HepG2 (cell line): ENCODE results near the gene APBA3. TPM values are rescaled to one million over a fixed set of nuclear protein-coding genes. Genes with fewer than 3 reads are reported as not detected.

Experiments used
- IRX3 ChIP-seq: sonication (generic); formaldehyde crosslinking; IDR thresholded peaks from 2 replicates; pipeline ENCODE4 v1.8.1; 2023; ENCODE audit warnings: mild to moderate bottlenecking, low read depth, missing genetic modification reagents, borderline replicate concordance
- KLF12 ChIP-seq: sonication (generic); formaldehyde crosslinking; IDR thresholded peaks from 2 replicates; pipeline ENCODE4 v1.4.0; 2020; ENCODE audit warnings: missing genetic modification reagents, borderline replicate concordance
- PLRG1 ChIP-seq: fragments of 450-650 bp; conservative IDR thresholded peaks from 2 replicates; pipeline ENCODE4 v1.6.1; 2016
- PTBP1 ChIP-seq: fragments of 200-400 bp; formaldehyde crosslinking; IDR thresholded peaks from 2 replicates; pipeline ENCODE4 v1.6.1; 2018; ENCODE audit warnings: low read length, low read depth; ENCODE audit not compliant: poor library complexity, severe bottlenecking
- THAP7 ChIP-seq: sonication (generic); formaldehyde crosslinking; IDR thresholded peaks from 2 replicates; pipeline ENCODE4 v1.8.1; 2023; ENCODE audit warnings: mild to moderate bottlenecking, missing genetic modification reagents
- TOPORS ChIP-seq: sonication (generic); formaldehyde crosslinking; IDR thresholded peaks from 2 replicates; pipeline ENCODE4 v1.8.0; 2023; ENCODE audit warnings: mild to moderate bottlenecking, missing genetic modification reagents
- ZBTB25 ChIP-seq: IDR thresholded peaks from 2 replicates; pipeline ENCODE4 v1.6.1; 2018; ENCODE audit warnings: missing genetic modification reagents
- ZBTB39 ChIP-seq: sonication (generic); formaldehyde crosslinking; IDR thresholded peaks from 2 replicates; pipeline ENCODE4 v1.5.0; 2020; ENCODE audit warnings: missing genetic modification reagents
- ZC3H13 ChIP-seq: sonication (generic); formaldehyde crosslinking; IDR thresholded peaks from 2 replicates; pipeline ENCODE4 v1.8.1; 2023; ENCODE audit warnings: mild to moderate bottlenecking, missing genetic modification reagents, moderate library complexity
- ZNF12 ChIP-seq: sonication (generic); formaldehyde crosslinking; IDR thresholded peaks from 2 replicates; pipeline ENCODE4 v1.5.0; 2020; ENCODE audit warnings: missing genetic modification reagents
- ZNF282 ChIP-seq: fragments of 450-650 bp; IDR thresholded peaks from 2 replicates; pipeline ENCODE4 v1.6.1; 2018; ENCODE audit not compliant: partially characterized antibody
- ZNF432 ChIP-seq: sonication (generic); formaldehyde crosslinking; IDR thresholded peaks from 2 replicates; pipeline ENCODE4 v1.5.0; 2020; ENCODE audit warnings: missing genetic modification reagents, mild to moderate bottlenecking, borderline replicate concordance
- ZNF549 ChIP-seq: sonication (generic); formaldehyde crosslinking; IDR thresholded peaks from 2 replicates; pipeline ENCODE4 v1.5.0; 2020; ENCODE audit warnings: missing genetic modification reagents
- ZNF609 ChIP-seq: sonication (generic); formaldehyde crosslinking; IDR thresholded peaks from 2 replicates; pipeline ENCODE4 v1.4.0; 2020; ENCODE audit warnings: mild to moderate bottlenecking, missing genetic modification reagents, borderline replicate concordance
- ZNF639 ChIP-seq: conservative IDR thresholded peaks from 2 replicates; pipeline ENCODE4 v1.6.1; 2018; ENCODE audit warnings: missing genetic modification reagents
- ZNF720 ChIP-seq: sonication (generic); formaldehyde crosslinking; IDR thresholded peaks from 2 replicates; pipeline ENCODE4 v1.4.0; 2020; ENCODE audit warnings: missing genetic modification reagents
- polyA plus RNA-seq, 8 experiments: library from polyadenylated mRNA; depleted of rRNA in 3 of 8; stranded (reverse) in 7 of 8; unstranded in 1 of 8; fragments of >200 nt; fragmentation: Illumina TruSeq in 4 of 8; extraction: Trizol in 4 of 8; gene quantifications; 2 replicates each; pipeline versions ENCODE4 v1.2.1 to v1.2.3, GENCODE V29; 2011 to 2016; ENCODE audit warnings: low read depth in 4 of 8, missing spikeins in 1 of 8, mixed read lengths in 1 of 8; ENCODE audit not compliant: insufficient read depth in 1 of 8
- total RNA-seq, 5 experiments: library from RNA; depleted of rRNA; stranded (reverse); fragments of >200 nt; fragmentation: Illumina TruSeq; extraction: Trizol; gene quantifications; 2 replicates each; pipeline ENCODE4 v1.2.3, GENCODE V29; 2016; ENCODE audit warnings: low read depth in 1 of 5

APBA3 gene
- total and polyA plus RNA-seq, 2 of the 13 experiments (the other 11 are each of a cell fraction or from before 2014, with no cell fraction given), result 14.2 to 14.3 TPM

GRCh38 chr19:3708207-3708931, 53.1 kb downstream of the APBA3 start, which contains the start of gene TJP3 (continued):
- TF ChIP-seq ZBTB39 (no peak), ZNF639 (no peak), ZNF549 (CRISPR knock-in tag) (no peak), IRX3 (CRISPR knock-in tag) (no peak), THAP7 (CRISPR knock-in tag) (no peak), KLF12 (CRISPR knock-in tag) (no peak), ZNF432 (no peak), ZNF12 (CRISPR knock-in tag) (no peak), ZNF609 (CRISPR knock-in tag) (0 out of 2 replicates have a peak, but pooled peaks have one; percentile 22), ZNF282 (no peak), ZC3H13 (CRISPR knock-in tag) (no peak), PTBP1 (no peak), TOPORS (CRISPR knock-in tag) (no peak), ZBTB25 (no peak), PLRG1 (no peak), ZNF720 (CRISPR knock-in tag) (no peak)
